CD4-positive, alpha-beta T cell (primary cell): Measurements from ENCODE around the gene CHKB. TPM values are rescaled to one million over a fixed set of nuclear protein-coding genes. Genes with fewer than 3 reads are reported as not detected.

ENCODE experiments used
- ATAC-seq: fragments of 200-7000 bp; cut with Tn5 transposase; one replicate; pipeline ENCODE4 v1.10.0; 2022; ENCODE audit warnings: mild to moderate bottlenecking; ENCODE audit not compliant: poor library complexity
- CTCF ChIA-PET: fragments of 350-600 bp; sonication (Branson Sonifier 250); formaldehyde crosslinking; loops from one replicate; lab custom pipeline; 2021; ENCODE audit warnings: antibody characterized with exemption, inconsistent platforms; lab: Charles Lee
- POLR2A ChIA-PET: fragments of 350-600 bp; sonication (Branson Sonifier 250); formaldehyde crosslinking; loops from one replicate; lab custom pipeline; 2021; ENCODE audit warnings: antibody characterized with exemption, inconsistent platforms; lab: Charles Lee
- DNase-seq, 14 experiments: peaks; one replicate each; pipeline ENCODE4 v3.0.0-alpha.2; 2013 to 2020; ENCODE audit warnings: mixed read lengths in 2 of 14
- H3K27ac ChIP-seq, 2 donors: one replicate each; pipeline versions ENCODE4 v1.5.1 to v1.7.0; 2013; ENCODE audit warnings: low read length in 2 of 2, low read depth in 1 of 2, mild to moderate bottlenecking in 1 of 2
- H3K27me3 ChIP-seq, 2 experiments: 1 replicate in 1 of 2; 2 replicates in 1 of 2; pipeline versions ENCODE4 v1.6.1 to v1.7.0; 2013; ENCODE audit warnings: low read length in 2 of 2, control low read depth in 1 of 2, mild to moderate bottlenecking in 1 of 2, moderate library complexity in 1 of 2; ENCODE audit not compliant: insufficient read depth in 2 of 2, control insufficient read depth in 1 of 2
- H3K36me3 ChIP-seq: one replicate; pipeline ENCODE4 v1.6.1; 2013; ENCODE audit warnings: low read length, control low read depth; ENCODE audit not compliant: insufficient read depth
- H3K4me1 ChIP-seq: one replicate; pipeline ENCODE4 v1.6.1; 2013; ENCODE audit warnings: low read length, control low read depth; ENCODE audit not compliant: insufficient read depth
- H3K4me3 ChIP-seq: one replicate; pipeline ENCODE4 v1.5.1; 2013; ENCODE audit warnings: mild to moderate bottlenecking, low read length, moderate library complexity
- H3K9me3 ChIP-seq, 2 experiments: 1 replicate in 1 of 2; 2 replicates in 1 of 2; pipeline versions ENCODE4 v1.6.1 to v1.7.0; 2013; ENCODE audit warnings: low read length in 2 of 2, mild to moderate bottlenecking in 2 of 2, control low read depth in 1 of 2, moderate library complexity in 1 of 2; ENCODE audit not compliant: control insufficient read depth in 1 of 2, insufficient read depth in 1 of 2
- H3K27ac Mint-ChIP-seq: one replicate; pipeline ENCODE4 v1.8.0; 2020; ENCODE audit warnings: mixed read lengths
- H3K27me3 Mint-ChIP-seq: one replicate; pipeline ENCODE4 v1.8.0; 2021; ENCODE audit warnings: mixed read lengths
- H3K36me3 Mint-ChIP-seq: one replicate; pipeline ENCODE4 v1.8.0; 2021; ENCODE audit warnings: low read depth, mixed read lengths
- H3K4me1 Mint-ChIP-seq: one replicate; pipeline ENCODE4 v1.8.0; 2021; ENCODE audit warnings: low read depth, mixed read lengths
- H3K4me3 Mint-ChIP-seq: one replicate; pipeline ENCODE4 v1.8.0; 2020; ENCODE audit warnings: mild to moderate bottlenecking, mixed read lengths
- H3K9me3 Mint-ChIP-seq: one replicate; pipeline ENCODE4 v1.8.0; 2020; ENCODE audit warnings: mixed read lengths
- intact Hi-C, 2 experiments: fragments of 100-400 bp; cut with DNase I in 1 of 2; cut with micrococcal nuclease in 1 of 2; formaldehyde crosslinking; loops; one replicate each; pipeline versions ENCODE4 v1.15.1 to v1.9.0; 2023 to 2025; cut with DNase I, micrococcal nuclease
- total RNA-seq, 174 experiments: library from RNA in 2 of 174; stranded (reverse) in 2 of 174; gene quantifications; one replicate each; pipeline ENCODE4 v1.2.3 and lab custom pipeline; 2021 to 2026
- TF ChIP-seq, protein P1 (sequence below): fragments of 200-600 bp; IDR thresholded peaks from one replicate; pipeline ENCODE4 v1.8.0; 2022; ENCODE audit warnings: antibody characterized with exemption, mild to moderate bottlenecking

CHKB gene
- total RNA-seq, 2 experiments from 2014 or later = 152 to 156 TPM

DNA sequence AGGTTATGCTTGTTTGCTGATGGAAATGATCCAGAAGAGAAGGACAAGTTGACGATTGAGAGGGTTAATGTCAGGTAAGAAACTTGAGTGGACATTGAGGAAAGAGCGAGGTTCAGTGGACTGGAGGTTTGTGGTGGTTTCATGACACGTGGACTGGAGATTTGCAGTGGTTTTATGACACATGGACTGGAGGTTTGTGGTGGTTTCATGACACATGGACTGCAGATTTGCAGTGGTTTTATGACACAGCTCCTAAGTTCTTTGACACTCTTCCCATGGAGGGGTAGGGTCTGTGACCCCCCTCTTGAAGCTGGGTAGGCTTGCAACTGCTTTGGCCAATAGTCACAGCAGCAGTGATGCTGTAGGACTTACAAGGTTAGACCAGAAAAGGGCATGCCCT lies 12.5 kb upstream of the CHKB start:
- H3K27ac ChIP-seq = no peak overlapping the region
- H3K27me3 ChIP-seq = peaks cover 15 to 17% of the 10 kb centered on the region in 2 experiments
- TF ChIP-seq, protein P1, sequence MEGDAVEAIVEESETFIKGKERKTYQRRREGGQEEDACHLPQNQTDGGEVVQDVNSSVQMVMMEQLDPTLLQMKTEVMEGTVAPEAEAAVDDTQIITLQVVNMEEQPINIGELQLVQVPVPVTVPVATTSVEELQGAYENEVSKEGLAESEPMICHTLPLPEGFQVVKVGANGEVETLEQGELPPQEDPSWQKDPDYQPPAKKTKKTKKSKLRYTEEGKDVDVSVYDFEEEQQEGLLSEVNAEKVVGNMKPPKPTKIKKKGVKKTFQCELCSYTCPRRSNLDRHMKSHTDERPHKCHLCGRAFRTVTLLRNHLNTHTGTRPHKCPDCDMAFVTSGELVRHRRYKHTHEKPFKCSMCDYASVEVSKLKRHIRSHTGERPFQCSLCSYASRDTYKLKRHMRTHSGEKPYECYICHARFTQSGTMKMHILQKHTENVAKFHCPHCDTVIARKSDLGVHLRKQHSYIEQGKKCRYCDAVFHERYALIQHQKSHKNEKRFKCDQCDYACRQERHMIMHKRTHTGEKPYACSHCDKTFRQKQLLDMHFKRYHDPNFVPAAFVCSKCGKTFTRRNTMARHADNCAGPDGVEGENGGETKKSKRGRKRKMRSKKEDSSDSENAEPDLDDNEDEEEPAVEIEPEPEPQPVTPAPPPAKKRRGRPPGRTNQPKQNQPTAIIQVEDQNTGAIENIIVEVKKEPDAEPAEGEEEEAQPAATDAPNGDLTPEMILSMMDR = no peak
- ChIA-PET CTCF (no interaction called here), POLR2A (no interaction called here)
- H3K9me3 Mint-ChIP-seq = no peaks in the 10 kb centered on the region
- peaks cover 17% of the 10 kb centered on the region for H3K27me3 Mint-ChIP-seq
- no peak overlapping the region for H3K27ac Mint-ChIP-seq
- H3K36me3 Mint-ChIP-seq = peaks cover 14% of the 10 kb centered on the region
- DNase-seq (no peak), ATAC-seq (no peak)
- peaks cover 0 to 8% of the 10 kb centered on the region in 2 experiments for H3K9me3 ChIP-seq
- no peak overlapping the region for H3K4me3 ChIP-seq
- no peak overlapping the region for H3K4me3 Mint-ChIP-seq
- peaks cover 5% of the 10 kb centered on the region for H3K4me1 Mint-ChIP-seq
- H3K36me3 ChIP-seq = no peaks in the 10 kb centered on the region
- intact Hi-C loops = no loop called here
- H3K4me1 ChIP-seq = peaks cover 3% of the 10 kb centered on the region

DNA sequence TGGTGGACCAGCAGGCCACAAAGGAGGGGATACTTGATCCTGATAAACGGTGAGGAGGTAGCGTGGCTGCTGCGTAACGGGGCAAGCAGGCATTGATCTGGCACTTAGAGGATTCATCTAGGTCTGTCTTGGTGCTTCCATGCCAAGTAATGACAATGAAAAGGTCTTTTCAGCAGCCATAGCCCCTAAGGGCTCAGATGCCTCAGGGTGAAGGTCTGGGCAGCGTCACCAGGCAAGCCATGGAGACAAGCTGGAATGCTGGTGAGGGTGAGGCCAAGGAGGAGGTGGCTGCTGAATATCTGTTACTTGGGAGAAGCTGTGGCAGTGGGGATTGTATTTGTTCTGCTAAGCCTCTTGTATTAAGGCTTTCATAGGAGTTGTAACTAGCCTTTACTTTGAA lies 4.8 kb upstream of the CHKB start:
- Mint-ChIP-seq H3K4me1 (peaks cover 15% of the 10 kb centered on the region), H3K4me3 (no peak overlapping the region), H3K9me3 (no peaks in the 10 kb centered on the region), H3K36me3 (peaks cover 12% of the 10 kb centered on the region), H3K27ac (no peak overlapping the region), H3K27me3 (no peaks in the 10 kb centered on the region)
- ChIA-PET POLR2A (interaction anchor here (1.1 kb wide), 1 partner anchor 62 kb away, joined by 5 read pairs; the partner anchor contains the start of gene SCO2), CTCF (no interaction called here)
- no peak overlapping the region for H3K27ac ChIP-seq
- no peak for DNase-seq
- H3K4me1 ChIP-seq = peaks cover 8% of the 10 kb centered on the region
- TF ChIP-seq, protein P1 = no peak
- no peaks in the 10 kb centered on the region for H3K9me3 ChIP-seq
- H3K36me3 ChIP-seq = no peaks in the 10 kb centered on the region
- intact Hi-C loops = no loop called here
- no peaks in the 10 kb centered on the region for H3K27me3 ChIP-seq
- no peak for ATAC-seq
- no peak overlapping the region for H3K4me3 ChIP-seq

DNA sequence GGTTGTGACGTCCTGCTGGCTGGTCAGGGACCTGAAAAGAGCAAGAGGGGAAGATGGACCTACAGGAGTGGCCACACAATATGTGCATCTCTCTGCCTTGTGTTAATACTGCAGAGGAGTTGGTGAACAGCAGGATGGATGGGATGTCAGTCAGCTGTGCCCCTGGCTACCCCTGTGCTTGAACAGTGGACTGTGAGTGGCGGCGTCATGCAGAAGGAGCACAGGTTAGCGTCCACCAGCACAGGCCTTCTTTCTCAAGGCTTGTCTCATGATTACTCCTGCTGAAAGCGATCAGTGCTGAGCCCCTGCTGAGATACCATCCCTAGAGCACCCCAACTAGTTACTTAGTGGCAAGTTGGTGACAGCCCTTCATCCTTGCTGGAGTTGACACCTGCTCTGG lies 3.8 kb upstream of the CHKB start:
- Mint-ChIP-seq H3K4me3 (no peak overlapping the region), H3K4me1 (peaks cover 21% of the 10 kb centered on the region), H3K36me3 (peaks cover 7% of the 10 kb centered on the region), H3K9me3 (no peaks in the 10 kb centered on the region), H3K27me3 (no peaks in the 10 kb centered on the region), H3K27ac (no peak overlapping the region)
- no peaks in the 10 kb centered on the region for H3K27me3 ChIP-seq
- H3K27ac ChIP-seq = no peak overlapping the region
- TF ChIP-seq, protein P1 = no peak
- ChIA-PET POLR2A (interaction anchor here (1.1 kb wide), 1 partner anchor 61 kb away, joined by 5 read pairs; the partner anchor contains the start of gene SCO2), CTCF (no interaction called here)
- no peak for DNase-seq
- H3K4me3 ChIP-seq = no peak overlapping the region
- no peaks in the 10 kb centered on the region for H3K36me3 ChIP-seq
- intact Hi-C loops = no loop called here
- no peaks in the 10 kb centered on the region for H3K9me3 ChIP-seq
- ATAC-seq = no peak
- H3K4me1 ChIP-seq = peaks cover 16% of the 10 kb centered on the region
